ENCODE results near the gene IQCM.

DNA sequence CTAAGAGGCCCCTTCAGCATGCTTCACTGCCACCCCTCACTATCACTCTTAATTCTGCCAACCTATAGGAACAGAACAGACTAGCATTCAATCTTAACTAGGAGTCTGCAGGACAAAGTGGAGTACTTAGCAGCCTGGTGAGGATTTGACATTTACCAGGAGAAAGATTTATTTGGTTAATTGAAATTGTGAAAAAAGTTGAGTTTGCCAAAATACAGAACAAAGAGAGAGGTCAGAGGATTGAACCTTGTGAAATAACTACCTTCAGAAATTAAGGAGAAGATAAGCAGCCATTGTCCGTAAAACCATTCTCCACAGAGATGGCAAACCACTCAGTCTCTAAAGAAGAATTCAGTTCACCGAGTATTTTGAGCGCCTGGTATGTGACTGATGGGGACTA is 41.8 kb upstream of the IQCM start:
- TF ChIP-seq, protein P1, sequence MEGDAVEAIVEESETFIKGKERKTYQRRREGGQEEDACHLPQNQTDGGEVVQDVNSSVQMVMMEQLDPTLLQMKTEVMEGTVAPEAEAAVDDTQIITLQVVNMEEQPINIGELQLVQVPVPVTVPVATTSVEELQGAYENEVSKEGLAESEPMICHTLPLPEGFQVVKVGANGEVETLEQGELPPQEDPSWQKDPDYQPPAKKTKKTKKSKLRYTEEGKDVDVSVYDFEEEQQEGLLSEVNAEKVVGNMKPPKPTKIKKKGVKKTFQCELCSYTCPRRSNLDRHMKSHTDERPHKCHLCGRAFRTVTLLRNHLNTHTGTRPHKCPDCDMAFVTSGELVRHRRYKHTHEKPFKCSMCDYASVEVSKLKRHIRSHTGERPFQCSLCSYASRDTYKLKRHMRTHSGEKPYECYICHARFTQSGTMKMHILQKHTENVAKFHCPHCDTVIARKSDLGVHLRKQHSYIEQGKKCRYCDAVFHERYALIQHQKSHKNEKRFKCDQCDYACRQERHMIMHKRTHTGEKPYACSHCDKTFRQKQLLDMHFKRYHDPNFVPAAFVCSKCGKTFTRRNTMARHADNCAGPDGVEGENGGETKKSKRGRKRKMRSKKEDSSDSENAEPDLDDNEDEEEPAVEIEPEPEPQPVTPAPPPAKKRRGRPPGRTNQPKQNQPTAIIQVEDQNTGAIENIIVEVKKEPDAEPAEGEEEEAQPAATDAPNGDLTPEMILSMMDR (IDR thresholded peaks at IDR 0.05): no peak
- no peak for TF ChIP-seq POLR2A (IDR thresholded peaks at IDR 0.05)

Measured in esophagus squamous epithelium (tissue), 4 donors.